ENCODE measurements around the gene PODN. TPM values are rescaled to one million over a fixed set of nuclear protein-coding genes. Genes with fewer than 3 reads are reported as not detected.

PODN gene
- total RNA-seq, 6 experiments from 2014 or later = 2.8 to 9.8 (median 5.1) TPM

- Histone ChIP-seq H3K27me3 (no peaks in the 10 kb centered on the region), H3K9me3 (no peaks in the 10 kb centered on the region), H3K36me3 (no peaks in the 10 kb centered on the region), H3K4me3 (no peak overlapping the region), H3K4me1 (peaks cover 0 to 21% (median 3%) of the 10 kb centered on the region in 4 donors), H3K27ac (no peak overlapping the region)
- ATAC-seq (no peak), DNase-seq (no peak)
- intact Hi-C loops (cut with DNase I) = no loop called here
- WGBS (ENCODE audit: insufficient coverage, low coverage, low lambda C conversion rate, missing lambda C conversion rate) = 74% methylated on average over 6 of the region's 18 CpGs
- TF ChIP-seq POLR2A (IDR thresholded peaks at IDR 0.05) = no peak
- no peak for TF ChIP-seq CTCF (IDR thresholded peaks at IDR 0.05)
Measured at GRCh38 chr1:53110370-53111072, 48.5 kb downstream of the PODN start.

GRCh38 chr1:53111073-53111556, 49.1 kb downstream of the PODN start:
- ATAC-seq (peak; percentile 41 to 76 (median 65)), DNase-seq (peak; percentile 57 to 69 (median 66))
- Histone ChIP-seq H3K36me3 (no peaks in the 10 kb centered on the region), H3K27me3 (no peaks in the 10 kb centered on the region), H3K4me1 (peaks cover 0 to 21% (median 3%) of the 10 kb centered on the region in 4 donors), H3K9me3 (no peaks in the 10 kb centered on the region), H3K4me3 (no peak overlapping the region), H3K27ac (no peak overlapping the region)
- TF ChIP-seq CTCF (IDR thresholded peaks at IDR 0.05) = no peak
- no peak for TF ChIP-seq POLR2A (IDR thresholded peaks at IDR 0.05)
- WGBS (ENCODE audit: insufficient coverage, low coverage, low lambda C conversion rate, missing lambda C conversion rate) = 49% methylated on average over 8 of the region's 10 CpGs
- intact Hi-C loops (cut with DNase I) = no loop called here

- H3K27me3 ChIP-seq = no peaks in the 10 kb centered on the region
- ATAC-seq (peak in 2 of 4 donors; percentile 9 to 14), DNase-seq (no peak)
- peaks cover 0 to 21% (median 3%) of the 10 kb centered on the region in 4 donors for H3K4me1 ChIP-seq
- no peak overlapping the region for H3K27ac ChIP-seq
- 36% methylated on average over 2 of the region's 5 CpGs for WGBS (ENCODE audit: insufficient coverage, low coverage, low lambda C conversion rate, missing lambda C conversion rate)
- H3K36me3 ChIP-seq = no peaks in the 10 kb centered on the region
- H3K9me3 ChIP-seq = no peaks in the 10 kb centered on the region
- intact Hi-C loops (cut with DNase I) = no loop called here
- no peak overlapping the region for H3K4me3 ChIP-seq
- TF ChIP-seq CTCF (IDR thresholded peaks at IDR 0.05) = no peak
- no peak for TF ChIP-seq POLR2A (IDR thresholded peaks at IDR 0.05)
Measured at GRCh38 chr1:53111693-53112092, 49.7 kb downstream of the PODN start.

GRCh38 chr1:53112271-53112774, 50.3 kb downstream of the PODN start:
- ATAC-seq (no peak), DNase-seq (no peak)
- Histone ChIP-seq H3K4me1 (peaks cover 0 to 21% (median 3%) of the 10 kb centered on the region in 4 donors), H3K27ac (no peak overlapping the region), H3K36me3 (no peaks in the 10 kb centered on the region), H3K27me3 (no peaks in the 10 kb centered on the region), H3K9me3 (no peaks in the 10 kb centered on the region), H3K4me3 (no peak overlapping the region)
- TF ChIP-seq POLR2A (IDR thresholded peaks at IDR 0.05) (no peak), CTCF (IDR thresholded peaks at IDR 0.05) (no peak)
- WGBS (ENCODE audit: insufficient coverage, low coverage, low lambda C conversion rate, missing lambda C conversion rate) = 86% methylated on average over 1 of the region's 2 CpGs
- intact Hi-C loops (cut with DNase I) = no loop called here
